Psoas muscle (tissue), 8 donors: ENCODE measurements around the gene MPHOSPH9. TPM values are rescaled to one million over a fixed set of nuclear protein-coding genes. Genes with fewer than 3 reads are reported as not detected.

ENCODE experiments used
- ATAC-seq, 4 donors: fragments of 200-7000 bp; cut with Tn5 transposase; one replicate each; pipeline ENCODE4 v1.9.1; 2020; ENCODE audit warnings: moderate library complexity in 3 of 4, mild to moderate bottlenecking in 2 of 4
- DNase-seq, 2 donors: peaks; one replicate each; pipeline ENCODE4 v3.0.0-alpha.2; 2020
- H3K27ac ChIP-seq: fragments of 200-600 bp; one replicate; pipeline ENCODE4 v1.8.0; 2022
- H3K27me3 ChIP-seq, 3 donors: fragments of 200-600 bp in 1 of 3; one replicate each; pipeline versions ENCODE4 v1.6.1 to v1.8.0; 2013 to 2022; ENCODE audit warnings: low read length in 2 of 3, mild to moderate bottlenecking in 2 of 3, moderate library complexity in 1 of 3; ENCODE audit not compliant: insufficient read depth in 3 of 3
- H3K36me3 ChIP-seq, 2 donors: fragments of 200-600 bp in 1 of 2; one replicate each; pipeline versions ENCODE4 v1.6.1 to v1.8.0; 2013 to 2022; ENCODE audit warnings: low read depth in 1 of 2, mild to moderate bottlenecking in 1 of 2, moderate library complexity in 1 of 2; ENCODE audit not compliant: insufficient read depth in 1 of 2
- H3K4me1 ChIP-seq: fragments of 200-600 bp; one replicate; pipeline ENCODE4 v1.8.0; 2022
- H3K4me3 ChIP-seq: fragments of 200-600 bp; one replicate; pipeline ENCODE4 v1.8.0; 2022; ENCODE audit warnings: mild to moderate bottlenecking
- H3K9me3 ChIP-seq: fragments of 200-600 bp; one replicate; pipeline ENCODE4 v1.8.0; 2022
- WGBS, 3 donors: extraction: QIAGEN DNeasy Blood & Tissue Kit; methylation state at CpG; one replicate each; pipeline versions ENCODE4 v1.1.6 to v1.1.7; 2013; 5-methylcytosine and 5-hydroxymethylcytosine counted together
- intact Hi-C, 2 donors: fragments of 100-400 bp; cut with DNase I; formaldehyde crosslinking; loops; one replicate each; pipeline versions ENCODE4 v1.11.0 to v1.14.2; 2022
- polyA plus RNA-seq, 3 donors: library from polyadenylated mRNA; stranded (reverse); fragments of 200-250 nt; gene quantifications; one replicate each; pipeline ENCODE4 v1.2.3, GENCODE V29; 2013
- total RNA-seq, 4 donors: library from RNA; stranded (reverse); fragmentation: NEBNext Ultra II Directional in 2 of 4; extraction: Animal tissue kit (Norgen Biotek cat#: 25700) in 2 of 4; gene quantifications; one replicate each; pipeline versions ENCODE4 v1.2.1 to v1.2.4, GENCODE V29; 2021 to 2023
- TF ChIP-seq, protein P1 (sequence below): fragments of 200-600 bp; IDR thresholded peaks from one replicate; pipeline ENCODE4 v1.8.0; 2022; ENCODE audit warnings: antibody characterized with exemption
- donor health status: healthy with polysubstance abuse.
- donor health status: DM: no; HTN: no; CAD: no; lungs with moderate emphysema.
- donor health status: Bipolar disorder and iron deficiency.
- donor health status: healthy.
- donor health status: DM: yes; HTN: yes; CAD: no.
- donor health status: DM: no; HTN: no; CAD: no.
- donor health status: DM: no; HTN: no; CAD: no.
- donor health status: DM: yes; HTN: yes; CAD: no.

Gene MPHOSPH9
- total and polyA plus RNA-seq, 7 donors, result 3.2 to 14.4 (median 8.7) TPM

- Histone ChIP-seq H3K27me3 (no peaks in the 10 kb centered on the region), H3K4me3 (no peak overlapping the region), H3K4me1 (peaks cover 25% of the 10 kb centered on the region), H3K27ac (peak overlapping the region; percentile 48), H3K9me3 (no peaks in the 10 kb centered on the region), H3K36me3 (no peaks in the 10 kb centered on the region)
- ATAC-seq (peak; percentile 89 to 94 (median 92)), DNase-seq (peak in 1 of 2 donors; percentile 71)
- TF ChIP-seq, protein P1, sequence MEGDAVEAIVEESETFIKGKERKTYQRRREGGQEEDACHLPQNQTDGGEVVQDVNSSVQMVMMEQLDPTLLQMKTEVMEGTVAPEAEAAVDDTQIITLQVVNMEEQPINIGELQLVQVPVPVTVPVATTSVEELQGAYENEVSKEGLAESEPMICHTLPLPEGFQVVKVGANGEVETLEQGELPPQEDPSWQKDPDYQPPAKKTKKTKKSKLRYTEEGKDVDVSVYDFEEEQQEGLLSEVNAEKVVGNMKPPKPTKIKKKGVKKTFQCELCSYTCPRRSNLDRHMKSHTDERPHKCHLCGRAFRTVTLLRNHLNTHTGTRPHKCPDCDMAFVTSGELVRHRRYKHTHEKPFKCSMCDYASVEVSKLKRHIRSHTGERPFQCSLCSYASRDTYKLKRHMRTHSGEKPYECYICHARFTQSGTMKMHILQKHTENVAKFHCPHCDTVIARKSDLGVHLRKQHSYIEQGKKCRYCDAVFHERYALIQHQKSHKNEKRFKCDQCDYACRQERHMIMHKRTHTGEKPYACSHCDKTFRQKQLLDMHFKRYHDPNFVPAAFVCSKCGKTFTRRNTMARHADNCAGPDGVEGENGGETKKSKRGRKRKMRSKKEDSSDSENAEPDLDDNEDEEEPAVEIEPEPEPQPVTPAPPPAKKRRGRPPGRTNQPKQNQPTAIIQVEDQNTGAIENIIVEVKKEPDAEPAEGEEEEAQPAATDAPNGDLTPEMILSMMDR, result no peak
- intact Hi-C loops, result loop anchor here in 1 of 2 donors (10.0 kb wide), 1 partner anchor 47 kb away; no protein-coding TSS in a partner anchor
- WGBS, 3 donors, result 41 to 48% (median 46%) methylated on average over 15 of the region's 15 CpGs
Observed at GRCh38 chr12:123141615-123142517, 91.1 kb downstream of the MPHOSPH9 start.

- no peak for DNase-seq
- no peaks in the 10 kb centered on the region for H3K36me3 ChIP-seq
- no peak overlapping the region for H3K4me3 ChIP-seq
- 77 to 90% (median 89%) methylated on average over 5 to 6 of the region's 6 CpGs for WGBS, 3 donors
- H3K9me3 ChIP-seq, result no peaks in the 10 kb centered on the region
- no peaks in the 10 kb centered on the region for H3K27me3 ChIP-seq
- H3K27ac ChIP-seq, result peak overlapping the region; percentile 48
- H3K4me1 ChIP-seq, result peaks cover 25% of the 10 kb centered on the region
- intact Hi-C loops, result loop anchor here in 1 of 2 donors (10.0 kb wide), 1 partner anchor 46 kb away; no protein-coding TSS in a partner anchor
- TF ChIP-seq, protein P1, result no peak
- ATAC-seq, result peak in 1 of 4 donors; percentile 12
Observed at GRCh38 chr12:123140676-123141614, 92.0 kb downstream of the MPHOSPH9 start.

GRCh38 chr12:123139926-123140675, 92.8 kb downstream of the MPHOSPH9 start:
- WGBS, 3 donors, result 69 to 70% (median 70%) methylated on average over 6 of the region's 6 CpGs
- TF ChIP-seq, protein P1, result no peak
- Histone ChIP-seq H3K36me3 (no peaks in the 10 kb centered on the region), H3K27ac (peak overlapping the region; percentile 6), H3K4me1 (peaks cover 25% of the 10 kb centered on the region), H3K27me3 (no peaks in the 10 kb centered on the region), H3K4me3 (no peak overlapping the region), H3K9me3 (no peaks in the 10 kb centered on the region)
- intact Hi-C loops, result loop anchor here in 1 of 2 donors (10.0 kb wide), 1 partner anchor 45 kb away; no protein-coding TSS in a partner anchor
- DNase-seq, result peak in 1 of 2 donors; percentile 37
- no peak for ATAC-seq

DNA sequence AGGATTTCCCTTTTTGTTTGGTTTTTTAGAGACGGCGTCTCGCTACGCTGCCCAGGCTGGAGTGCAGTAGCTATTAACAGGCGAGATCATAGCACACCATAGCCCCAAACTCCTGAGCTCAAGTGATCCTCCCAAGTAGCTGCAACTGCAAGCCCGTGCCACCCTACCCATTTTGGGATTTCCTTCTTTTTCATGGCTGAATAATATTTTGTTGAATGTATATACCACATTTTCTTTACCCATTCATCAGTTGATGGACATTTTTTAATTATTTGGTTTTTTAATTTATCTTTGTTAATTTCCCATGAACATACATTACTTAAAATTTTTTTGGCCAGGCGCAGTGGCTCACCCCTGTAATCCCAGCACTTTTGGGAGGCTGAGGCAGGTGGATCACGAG, 97.3 kb downstream of the MPHOSPH9 start:
- no peak overlapping the region for H3K27ac ChIP-seq
- DNase-seq (no peak), ATAC-seq (no peak)
- intact Hi-C loops, result no loop called here
- no peaks in the 10 kb centered on the region for H3K27me3 ChIP-seq
- H3K4me3 ChIP-seq, result no peak overlapping the region
- no peaks in the 10 kb centered on the region for H3K9me3 ChIP-seq
- TF ChIP-seq, protein P1, result no peak
- 73 to 99% (median 75%) methylated on average over 8 of the region's 8 CpGs for WGBS, 3 donors
- H3K36me3 ChIP-seq, result no peaks in the 10 kb centered on the region
- H3K4me1 ChIP-seq, result peaks cover 23% of the 10 kb centered on the region
